K562 (cell line): ENCODE results near the gene PLCG2. TPM values are rescaled to one million over a fixed set of nuclear protein-coding genes. Genes with fewer than 3 reads are reported as not detected.
"Not testable (repeated sequence)": the region's sequence is repeated elsewhere in the genome, so short reads cannot be mapped to it uniquely, and the experiment has no call there.

Source experiments
- ATAC-seq: fragments of 200-7000 bp; cut with Tn5 transposase; 3 replicates; pipeline ENCODE4 v1.9.1; 2020; ENCODE audit warnings: moderate library complexity
- BruUV-seq: library from RNA; stranded (reverse); fragments of 400-500 nt; replicated peaks from 2 replicates; lab custom pipeline; 2021; lab: Mats Ljungman, UMichigan
- CTCF ChIA-PET: fragments of 300-600 bp; formaldehyde crosslinking; extraction: SDS; loops from one replicate; lab custom pipeline; 2021; ENCODE audit warnings: low intra/inter-chr PET ratio; lab: Yijun Ruan, JAX
- POLR2A ChIA-PET: fragments of 300-600, 350-650 bp; sonication (Branson Sonifier 250); formaldehyde crosslinking; extraction: SDS; loops from one replicate; lab custom pipeline; 2021; ENCODE audit warnings: antibody characterized with exemption, inconsistent platforms; lab: Yijun Ruan, JAX
- DNase-seq, 4 experiments: peaks; one replicate each; pipeline versions ENCODE4 v3.0.0 to v3.0.0-alpha.2; 2011 to 2018; ENCODE audit warnings: low spot score in 3 of 4, mixed read lengths in 3 of 4; ENCODE audit errors: extremely low read depth in 1 of 4
- FAIRE-seq: peaks from 2 replicates; lab custom pipeline; 2011; peaks lifted over from hg19 to GRCh38; lab: Jason Lieb, UNC
- H2AFZ ChIP-seq: 2 replicates; pipeline ENCODE4 v1.6.0; 2011; ENCODE audit warnings: low read depth, low read length, control low read depth, inconsistent platforms
- H3K27ac ChIP-seq: fragments of 200-600 bp; 3 replicates; pipeline ENCODE4 v1.8.0; 2011; ENCODE audit warnings: low read depth, mild to moderate bottlenecking, control low read depth, inconsistent platforms, low read length, moderate library complexity, mixed read lengths; ENCODE audit errors: extremely low read depth
- H3K27me3 ChIP-seq, 2 experiments: fragments of 300-600 bp in 1 of 2; 2 replicates in 1 of 2; 3 replicates in 1 of 2; pipeline versions ENCODE4 v1.6.0 to v1.8.0; 2011; ENCODE audit warnings: inconsistent platforms in 2 of 2, low read length in 2 of 2, mild to moderate bottlenecking in 1 of 2, mixed read lengths in 1 of 2, moderate library complexity in 1 of 2; ENCODE audit not compliant: control insufficient read depth in 2 of 2, insufficient read depth in 2 of 2
- H3K36me3 ChIP-seq: fragments of 300-600 bp; 3 replicates; pipeline ENCODE4 v1.8.0; 2011; ENCODE audit warnings: mild to moderate bottlenecking, low read length, inconsistent platforms; ENCODE audit not compliant: control insufficient read depth, insufficient read depth
- H3K4me1 ChIP-seq, 2 experiments: fragments of 200-600 bp in 1 of 2; replicated peaks in 1 of 2; 2 replicates in 1 of 2; 3 replicates in 1 of 2; pipeline versions ENCODE4 v1.5.1 to v1.8.0; 2011; ENCODE audit warnings: inconsistent platforms in 2 of 2, low read length in 2 of 2, mild to moderate bottlenecking in 1 of 2, mixed read lengths in 1 of 2, moderate library complexity in 1 of 2; ENCODE audit not compliant: control insufficient read depth in 2 of 2, insufficient read depth in 2 of 2
- H3K4me2 ChIP-seq: 2 replicates; pipeline ENCODE4 v1.6.1; 2011; ENCODE audit warnings: low read length, control low read depth, inconsistent platforms, mixed read lengths; ENCODE audit not compliant: insufficient read depth
- H3K4me3 ChIP-seq: fragments of 200-600 bp; sonication (generic), shearing (Covaris generic); 2 replicates; pipeline ENCODE4 v1.5.1; 2016; ENCODE audit warnings: control low read depth, inconsistent platforms
- H3K79me2 ChIP-seq: fragments of 200-600 bp; 3 replicates; pipeline ENCODE4 v1.8.0; 2011; ENCODE audit warnings: low read length, inconsistent platforms; ENCODE audit not compliant: control insufficient read depth, insufficient read depth
- H3K9ac ChIP-seq, 2 experiments: 2 replicates each; pipeline versions ENCODE4 v1.6.0 to v1.6.1; 2011; ENCODE audit warnings: low read depth in 2 of 2, low read length in 2 of 2, control low read depth in 1 of 2, inconsistent platforms in 1 of 2, mild to moderate bottlenecking in 1 of 2, mixed read lengths in 1 of 2; ENCODE audit not compliant: insufficient read depth in 1 of 2
- H3K9me1 ChIP-seq: one replicate; pipeline ENCODE4 v1.6.0; 2011; ENCODE audit warnings: inconsistent platforms, mild to moderate bottlenecking, low read length, moderate library complexity; ENCODE audit not compliant: control insufficient read depth, insufficient read depth
- H3K9me3 ChIP-seq: replicated peaks from 2 replicates; pipeline ENCODE4 v1.5.1; 2011; ENCODE audit warnings: low read depth, low read length, inconsistent platforms; ENCODE audit not compliant: control insufficient read depth, insufficient read depth
- H4K20me1 ChIP-seq: replicated peaks from 2 replicates; pipeline ENCODE4 v1.6.1; 2011; ENCODE audit warnings: low read length, inconsistent platforms, mixed read lengths; ENCODE audit not compliant: control insufficient read depth, insufficient read depth
- CREBBP ChIP-seq: IDR thresholded peaks from one replicate; pipeline ENCODE4 v1.6.1; 2012; ENCODE audit warnings: low read depth, mild to moderate bottlenecking, control low read depth, inconsistent platforms, low read length
- ZBED1 ChIP-seq: IDR thresholded peaks from 2 replicates; pipeline ENCODE4 v1.6.1; 2014
- ZNF143 ChIP-seq: sonication (generic); formaldehyde crosslinking; IDR thresholded peaks from 2 replicates; pipeline ENCODE4 v1.9.0; 2022; ENCODE audit warnings: mild to moderate bottlenecking, missing genetic modification reagents
- WGBS: fragments of 100-300 bp; shearing (Covaris generic); methylation state at CpG from one replicate; pipeline ENCODE4 v1.1.6; 2016; ENCODE audit warnings: low coverage, mixed read lengths; ENCODE audit not compliant: insufficient coverage; ENCODE audit errors: missing lambda C conversion rate; 5-methylcytosine and 5-hydroxymethylcytosine counted together
- in situ Hi-C: fragments of 300-500 bp; cut with MboI; formaldehyde crosslinking; loops from 4 replicates; pipeline ENCODE4 v1.15.0; 2018; ENCODE audit warnings: inconsistent platforms, mixed read lengths
- intact Hi-C: fragments of 100-400 bp; cut with micrococcal nuclease; formaldehyde crosslinking; loops from 2 replicates; pipeline ENCODE4 v1.14.2; 2022
- polyA plus RNA-seq, 8 experiments: library from polyadenylated mRNA; depleted of rRNA in 4 of 8; stranded (reverse) in 5 of 8; unstranded in 3 of 8; fragments of >200 nt; fragmentation: Nextera tagmentation in 2 of 8; fragmentation: Illumina TruSeq in 1 of 8; extraction: Ambion mirVana in 2 of 8; extraction: Trizol in 1 of 8; gene quantifications; 2 replicates each; pipeline versions ENCODE4 v1.2.1 to v1.2.3, GENCODE V29; 2011 to 2014; ENCODE audit warnings: inconsistent platforms in 1 of 8, missing spikeins in 1 of 8
- total RNA-seq, 7 experiments: library from RNA; depleted of rRNA in 6 of 7; stranded (reverse); fragments of >200 nt in 6 of 7; fragmentation: Illumina TruSeq in 2 of 7; extraction: Trizol in 2 of 7; gene quantifications; 2 replicates each; pipeline versions ENCODE4 v1.2.1 to v1.2.3, GENCODE V29; 2011 to 2021; ENCODE audit warnings: low replicate concordance in 1 of 7
- TF ChIP-seq, protein P1 (sequence below): IDR thresholded peaks from 2 replicates; pipeline ENCODE4 v1.6.1; 2016; ENCODE audit warnings: missing genetic modification characterization, missing compliant biosample characterization

The PLCG2 gene
- total and polyA plus RNA-seq, 9 of the 15 experiments (the other 6 are each of a cell fraction or from before 2014, with no cell fraction given): 0.94 to 7.1 (median 3.1) TPM

DNA sequence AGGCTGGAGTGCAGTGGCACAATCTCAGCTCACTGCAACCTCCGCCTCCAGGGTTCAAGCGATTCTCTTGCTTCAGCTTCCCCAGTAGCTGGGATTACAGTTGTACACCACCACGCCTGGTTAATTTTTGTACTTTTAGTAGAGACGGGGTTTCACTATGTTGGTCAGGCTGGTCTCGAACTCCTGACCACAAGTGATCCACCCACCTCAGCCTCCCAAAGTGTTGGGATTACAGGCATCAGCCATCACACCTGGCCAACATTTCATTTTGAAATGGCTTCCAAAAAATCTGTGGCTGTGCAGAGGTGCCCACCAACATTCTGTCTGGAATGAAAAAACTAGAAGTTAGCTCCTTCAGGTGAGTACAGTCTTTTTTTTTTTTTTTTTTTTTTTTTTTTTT is 22.6 kb downstream of the PLCG2 start:
- CTCF ChIA-PET, H3K9ac ChIP-seq, H3K27ac ChIP-seq, H3K9me1 ChIP-seq, BruUV-seq, H3K9me3 ChIP-seq, H3K79me2 ChIP-seq, H3K4me1 ChIP-seq, H4K20me1 ChIP-seq, H2AFZ ChIP-seq, H3K4me2 ChIP-seq, H3K36me3 ChIP-seq, in situ Hi-C loops, DNase-seq, FAIRE-seq, H3K4me3 ChIP-seq, intact Hi-C loops, ATAC-seq: not testable (repeated sequence)
- POLR2A ChIA-PET: interaction anchor here (0.7 to 1.4 kb wide), 2 partner anchors 9 to 23 kb away, joined by 3 read pairs; partner anchors contain the start of gene PLCG2
- H3K27me3 ChIP-seq: peaks cover 12 to 22% of the 10 kb centered on the region in 2 experiments; a peak in 3 of 5 replicates
- WGBS: 14% methylated on average over 5 of the region's 5 CpGs

DNA sequence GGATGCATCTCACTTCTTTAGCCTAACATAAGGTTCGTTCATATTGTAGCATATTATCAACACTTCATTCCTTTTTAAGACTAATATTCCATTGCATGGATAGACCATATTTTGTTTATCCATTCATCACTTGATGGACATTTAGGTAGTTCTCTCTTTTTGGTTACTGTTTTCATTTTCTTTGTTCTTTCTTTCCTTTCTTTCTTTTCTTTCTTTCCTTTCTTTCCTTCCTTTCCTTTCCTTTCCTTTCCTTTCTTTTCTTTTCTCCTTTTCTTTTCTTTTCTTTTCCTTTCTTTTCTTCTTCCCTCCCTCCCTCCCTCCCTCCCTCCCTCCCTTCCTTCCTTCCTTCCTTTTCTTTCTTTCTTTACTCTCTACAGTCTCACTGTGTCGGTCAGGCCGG is 24.2 kb downstream of the PLCG2 start:
- H3K9me3 ChIP-seq: no peaks in the 10 kb centered on the region
- no peak overlapping the region for H3K9ac ChIP-seq
- FAIRE-seq (no peak), ATAC-seq (no peak), DNase-seq (no peak)
- TF ChIP-seq ZBED1 (no peak), ZNF143 (CRISPR knock-in tag) (no peak), CREBBP (no peak)
- TF ChIP-seq, protein P1, sequence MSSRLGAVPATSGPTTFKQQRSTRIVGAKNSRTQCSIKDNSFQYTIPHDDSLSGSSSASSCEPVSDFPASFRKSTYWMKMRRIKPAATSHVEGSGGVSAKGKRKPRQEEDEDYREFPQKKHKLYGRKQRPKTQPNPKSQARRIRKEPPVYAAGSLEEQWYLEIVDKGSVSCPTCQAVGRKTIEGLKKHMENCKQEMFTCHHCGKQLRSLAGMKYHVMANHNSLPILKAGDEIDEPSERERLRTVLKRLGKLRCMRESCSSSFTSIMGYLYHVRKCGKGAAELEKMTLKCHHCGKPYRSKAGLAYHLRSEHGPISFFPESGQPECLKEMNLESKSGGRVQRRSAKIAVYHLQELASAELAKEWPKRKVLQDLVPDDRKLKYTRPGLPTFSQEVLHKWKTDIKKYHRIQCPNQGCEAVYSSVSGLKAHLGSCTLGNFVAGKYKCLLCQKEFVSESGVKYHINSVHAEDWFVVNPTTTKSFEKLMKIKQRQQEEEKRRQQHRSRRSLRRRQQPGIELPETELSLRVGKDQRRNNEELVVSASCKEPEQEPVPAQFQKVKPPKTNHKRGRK (tag): peak; percentile 77
- H3K4me1 ChIP-seq: no peaks in the 10 kb centered on the region; a peak in 2 of 5 replicates
- no TSS peak for BruUV-seq
- H4K20me1 ChIP-seq: peaks cover 7% of the 10 kb centered on the region; the same call in 1 of the 2 replicates
- H3K27ac ChIP-seq: no peak overlapping the region
- no peaks in the 10 kb centered on the region for H3K79me2 ChIP-seq
- in situ Hi-C loops: no loop called here
- no peaks in the 10 kb centered on the region for H3K36me3 ChIP-seq
- ChIA-PET CTCF (no interaction called here), POLR2A (no interaction called here)
- 0% methylated on average over 3 of the region's 3 CpGs for WGBS
- intact Hi-C loops: no loop called here
- no peak overlapping the region for H3K4me3 ChIP-seq
- no peak overlapping the region for H3K4me2 ChIP-seq
- H3K9me1 ChIP-seq: no peaks in the 10 kb centered on the region
- H2AFZ ChIP-seq: no peak overlapping the region
- H3K27me3 ChIP-seq: peaks cover 17 to 38% of the 10 kb centered on the region in 2 experiments; a peak in 3 of 5 replicates
